ENCODE results near the gene THRSP. TPM values are rescaled to one million over a fixed set of nuclear protein-coding genes. Genes with fewer than 3 reads are reported as not detected.
"Not testable (repeated sequence)": the region's sequence is repeated elsewhere in the genome, so short reads cannot be mapped to it uniquely, and the experiment has no call there.

THRSP gene
- polyA plus RNA-seq, 1 of the 3 experiments (the other 2 are of a cell fraction) = not detected

DNA sequence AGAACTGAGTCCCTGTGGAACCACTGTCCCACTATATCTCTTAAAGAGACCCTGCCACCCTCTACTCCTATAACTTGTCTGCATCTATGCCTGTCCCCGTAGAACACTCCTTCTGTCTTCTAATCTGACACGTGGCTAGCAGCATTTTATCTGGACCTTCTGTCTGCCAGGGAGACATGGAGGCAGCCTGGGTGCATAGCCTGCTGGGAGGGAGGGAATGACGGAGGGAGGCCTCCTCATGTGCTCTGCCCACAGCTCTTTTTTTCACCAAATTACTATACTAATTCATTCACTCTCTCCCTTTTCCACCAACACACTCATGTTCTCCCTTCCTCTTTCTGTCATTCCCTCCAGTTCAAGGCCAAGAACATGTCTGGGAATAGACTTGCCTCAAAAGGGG is 7.6 kb upstream of the THRSP start (continued):
- no peak for TF ChIP-seq TEAD4 (IDR thresholded peaks at IDR 0.05; ENCODE audit: borderline replicate concordance, insufficient read depth)
- TF ChIP-seq NFIC (IDR thresholded peaks at IDR 0.05; ENCODE audit: borderline replicate concordance) = no peak
- TF ChIP-seq FOXM1 (IDR thresholded peaks at IDR 0.05; ENCODE audit: low read depth) = no peak
- TF ChIP-seq, protein P1, sequence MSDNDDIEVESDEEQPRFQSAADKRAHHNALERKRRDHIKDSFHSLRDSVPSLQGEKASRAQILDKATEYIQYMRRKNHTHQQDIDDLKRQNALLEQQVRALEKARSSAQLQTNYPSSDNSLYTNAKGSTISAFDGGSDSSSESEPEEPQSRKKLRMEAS (IDR thresholded peaks at IDR 0.05; ENCODE audit: low read depth) = no peak
- TF ChIP-seq CHD2 (IDR thresholded peaks at IDR 0.05; ENCODE audit: low read length, partially characterized antibody) = no peak
- TF ChIP-seq, protein P2, sequence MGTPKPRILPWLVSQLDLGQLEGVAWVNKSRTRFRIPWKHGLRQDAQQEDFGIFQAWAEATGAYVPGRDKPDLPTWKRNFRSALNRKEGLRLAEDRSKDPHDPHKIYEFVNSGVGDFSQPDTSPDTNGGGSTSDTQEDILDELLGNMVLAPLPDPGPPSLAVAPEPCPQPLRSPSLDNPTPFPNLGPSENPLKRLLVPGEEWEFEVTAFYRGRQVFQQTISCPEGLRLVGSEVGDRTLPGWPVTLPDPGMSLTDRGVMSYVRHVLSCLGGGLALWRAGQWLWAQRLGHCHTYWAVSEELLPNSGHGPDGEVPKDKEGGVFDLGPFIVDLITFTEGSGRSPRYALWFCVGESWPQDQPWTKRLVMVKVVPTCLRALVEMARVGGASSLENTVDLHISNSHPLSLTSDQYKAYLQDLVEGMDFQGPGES (IDR thresholded peaks at IDR 0.05; ENCODE audit: low read depth, low read length) = no peak

DNA sequence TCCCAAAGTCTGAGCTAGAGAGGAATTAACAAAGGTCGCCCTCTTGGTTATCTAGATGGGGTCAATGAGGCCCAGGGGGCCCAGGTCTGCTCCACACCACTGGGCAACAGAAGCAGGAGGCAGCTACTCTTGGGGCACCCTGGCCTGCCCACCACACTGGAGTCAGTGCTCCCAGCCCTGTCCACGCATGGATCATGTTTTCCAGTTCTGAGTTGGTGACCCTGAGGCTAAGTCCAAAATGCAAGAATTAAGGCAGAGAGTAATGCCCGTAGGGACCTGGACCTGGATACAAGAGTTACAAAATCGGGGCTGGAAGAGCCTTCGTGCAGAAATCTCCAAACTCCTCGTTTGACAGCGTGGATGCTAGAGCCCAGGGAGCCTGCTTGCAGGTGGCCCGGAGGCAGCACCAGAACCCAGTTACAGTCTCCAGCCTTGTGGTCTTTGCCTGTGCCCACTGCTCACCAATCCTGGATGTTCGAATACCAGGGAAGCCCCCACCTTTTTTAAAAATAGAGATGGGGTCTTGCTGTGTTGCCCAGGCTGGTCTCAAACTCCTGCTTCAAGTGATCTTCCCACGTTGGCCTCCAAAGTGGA is 6.1 kb upstream of the THRSP start:
- H3K79me2 ChIP-seq (ENCODE audit: insufficient read depth) = no peaks in the 10 kb centered on the region
- H3K27me3 ChIP-seq (ENCODE audit: insufficient read depth) = no peaks in the 10 kb centered on the region
- CTCF ChIA-PET = interaction anchor here (4.0 kb wide), 1 partner anchor 12 kb away, joined by 28 read pairs; no protein-coding TSS in a partner anchor
- H3K9me2 ChIP-seq = no peaks in the 10 kb centered on the region
- no peaks in the 10 kb centered on the region for H4K20me1 ChIP-seq (ENCODE audit: insufficient read depth)
- H3K4me1 ChIP-seq (ENCODE audit: control insufficient read depth in 1 of 2, insufficient read depth in 2 of 2, low read depth in 1 of 2, low read length in 1 of 2) = peaks cover 3 to 4% of the 10 kb centered on the region in 2 experiments; a peak in 2 of 4 replicates
- H3F3A ChIP-seq (replicated peaks; ENCODE audit: insufficient read depth) = peaks cover 6% of the 10 kb centered on the region
- no peak overlapping the region for H3K9ac ChIP-seq
- H3K9me3 ChIP-seq = no peaks in the 10 kb centered on the region
- TF ChIP-seq YY1 (IDR thresholded peaks at IDR 0.05; ENCODE audit: low read depth) (no peak), FOXM1 (IDR thresholded peaks at IDR 0.05; ENCODE audit: low read depth) (no peak), ELF1 (IDR thresholded peaks at IDR 0.05) (no peak), SMC3 (IDR thresholded peaks at IDR 0.05; ENCODE audit: low read depth, low read length) (no peak), RAD21 (IDR thresholded peaks at IDR 0.05; ENCODE audit: low read length) (no peak), MEF2A (IDR thresholded peaks at IDR 0.05; ENCODE audit: borderline replicate concordance, low read depth) (no peak), NFIC (IDR thresholded peaks at IDR 0.05; ENCODE audit: borderline replicate concordance) (no peak), TCF12 (IDR thresholded peaks at IDR 0.05) (no peak), CHD2 (IDR thresholded peaks at IDR 0.05; ENCODE audit: low read length, partially characterized antibody) (no peak), RFX5 (IDR thresholded peaks at IDR 0.05; ENCODE audit: low read length) (no peak), EZH2phosphoT487 (IDR thresholded peaks at IDR 0.05; ENCODE audit: borderline replicate concordance, low read depth) (no peak), TAF1 (IDR thresholded peaks at IDR 0.05; ENCODE audit: borderline replicate concordance, low read depth, low read length) (no peak)
- H2AFZ ChIP-seq (ENCODE audit: low read depth) = no peak overlapping the region
- POLR2A ChIA-PET = no interaction called here
- H3K4me3 ChIP-seq (ENCODE audit: low read depth in 2 of 2, low read length in 1 of 2) = no peak overlapping the region
- H3K36me3 ChIP-seq (replicated peaks in 1 of 2; ENCODE audit: control insufficient read depth in 1 of 2, insufficient read depth in 2 of 2, low read length in 1 of 2) = no peaks in the 10 kb centered on the region
- 79% methylated on average over 10 of the region's 10 CpGs for WGBS (ENCODE audit: low lambda C conversion rate)
- no peak overlapping the region for H3K27ac ChIP-seq (ENCODE audit: low read depth in 2 of 2, low read length in 1 of 2)
- no peak for DNase-seq
- no peak overlapping the region for H3K4me2 ChIP-seq

DNA sequence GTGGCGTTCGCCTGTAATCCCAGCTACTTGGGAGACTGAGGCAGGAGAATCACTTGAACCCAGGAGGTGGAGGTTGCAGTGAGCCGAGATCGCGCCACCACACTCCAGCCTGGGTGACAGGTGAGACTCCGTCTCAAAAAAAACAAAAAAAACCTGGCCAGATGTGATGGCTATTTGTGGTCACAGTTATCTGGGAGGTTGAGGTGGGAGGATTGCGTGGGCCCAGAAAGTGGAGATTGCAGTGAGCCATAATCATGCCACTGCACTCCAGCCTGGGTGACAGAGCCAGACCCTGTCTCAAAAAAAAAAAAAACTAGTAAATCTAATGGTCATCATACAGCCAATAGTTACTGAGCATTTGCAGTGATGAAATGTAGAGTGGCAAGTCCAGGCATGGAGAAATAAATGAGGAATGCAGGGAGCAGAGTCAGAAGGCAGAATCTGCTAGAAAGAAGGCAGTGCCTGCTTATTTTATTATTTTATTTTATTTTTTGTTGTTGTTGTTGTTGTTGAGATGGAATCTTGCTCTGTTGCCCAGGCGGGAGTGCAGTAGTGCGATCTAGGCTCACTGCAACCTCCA is 3.8 kb upstream of the THRSP start:
- H3K4me1 ChIP-seq (ENCODE audit: control insufficient read depth in 1 of 2, insufficient read depth in 2 of 2, low read depth in 1 of 2, low read length in 1 of 2); H3K36me3 ChIP-seq (replicated peaks in 1 of 2; ENCODE audit: control insufficient read depth in 1 of 2, insufficient read depth in 2 of 2, low read length in 1 of 2); H3K4me2 ChIP-seq; POLR2A ChIA-PET; H3K9ac ChIP-seq; H3K79me2 ChIP-seq (ENCODE audit: insufficient read depth); H3K27ac ChIP-seq (ENCODE audit: low read depth in 2 of 2, low read length in 1 of 2); H2AFZ ChIP-seq (ENCODE audit: low read depth); DNase-seq; H3K4me3 ChIP-seq (ENCODE audit: low read depth in 2 of 2, low read length in 1 of 2); H3F3A ChIP-seq (replicated peaks; ENCODE audit: insufficient read depth); H3K9me3 ChIP-seq; H3K9me2 ChIP-seq; H3K27me3 ChIP-seq (ENCODE audit: insufficient read depth); H4K20me1 ChIP-seq (ENCODE audit: insufficient read depth): not testable (repeated sequence)
- CTCF ChIA-PET = interaction anchor here (1.1 to 1.5 kb wide), 3 partner anchors 12 to 19 kb away, joined by 3 to 10 read pairs (median 3); partner anchors contain the start of gene NDUFC2
- WGBS (ENCODE audit: low lambda C conversion rate) = 99% methylated on average over 9 of the region's 9 CpGs

Data from SK-N-SH (cell line).